Nephron (organoid): Measurements from ENCODE around the gene ZNF695.

Experiments used
- H3K27ac Mint-ChIP-seq, 3 experiments: 2 replicates each; pipeline ENCODE4 v1.8.0; 2020; ENCODE audit warnings: mixed read lengths in 3 of 3, mild to moderate bottlenecking in 2 of 3, moderate library complexity in 1 of 3
- H3K27me3 Mint-ChIP-seq: 2 replicates; pipeline ENCODE4 v1.8.0; 2021; ENCODE audit warnings: low read depth, mild to moderate bottlenecking, moderate library complexity, mixed read lengths
- H3K36me3 Mint-ChIP-seq: 2 replicates; pipeline ENCODE4 v1.8.0; 2020; ENCODE audit warnings: low read depth, mixed read lengths
- H3K4me1 Mint-ChIP-seq: 2 replicates; pipeline ENCODE4 v1.8.0; 2020; ENCODE audit warnings: mixed read lengths
- H3K4me3 Mint-ChIP-seq, 3 experiments: 2 replicates each; pipeline ENCODE4 v1.8.0; 2020; ENCODE audit warnings: mild to moderate bottlenecking in 3 of 3, mixed read lengths in 3 of 3, moderate library complexity in 2 of 3
- H3K9me3 Mint-ChIP-seq: 2 replicates; pipeline ENCODE4 v1.8.0; 2020; ENCODE audit warnings: mixed read lengths
- CTCF ChIP-seq, 3 experiments: fragments of 200-600 bp; sonication (generic); IDR thresholded peaks; one replicate each; pipeline ENCODE4 v1.5.0; 2021; ENCODE audit warnings: antibody characterized with exemption in 3 of 3; ENCODE audit not compliant: unreplicated experiment in 3 of 3

Gene ZNF695

GRCh38 chr1:246951413-246951812 lies 56.4 kb downstream of the ZNF695 start:
- H3K27ac Mint-ChIP-seq = no peak overlapping the region
- H3K4me1 Mint-ChIP-seq = no peaks in the 10 kb centered on the region
- peaks cover 17% of the 10 kb centered on the region for H3K36me3 Mint-ChIP-seq
- no peak for TF ChIP-seq CTCF (IDR thresholded peaks at IDR 0.05; ENCODE audit: unreplicated experiment in 3 of 3)
- H3K27me3 Mint-ChIP-seq = no peaks in the 10 kb centered on the region
- no peak overlapping the region for H3K4me3 Mint-ChIP-seq
- H3K9me3 Mint-ChIP-seq = no peaks in the 10 kb centered on the region

GRCh38 chr1:246949956-246950355 lies 57.9 kb downstream of the ZNF695 start:
- TF ChIP-seq CTCF (IDR thresholded peaks at IDR 0.05; ENCODE audit: unreplicated experiment in 3 of 3) = no peak
- Mint-ChIP-seq H3K4me1 (no peaks in the 10 kb centered on the region), H3K4me3 (no peak overlapping the region), H3K27ac (no peak overlapping the region), H3K27me3 (no peaks in the 10 kb centered on the region), H3K9me3 (no peaks in the 10 kb centered on the region), H3K36me3 (peaks cover 17% of the 10 kb centered on the region)

DNA sequence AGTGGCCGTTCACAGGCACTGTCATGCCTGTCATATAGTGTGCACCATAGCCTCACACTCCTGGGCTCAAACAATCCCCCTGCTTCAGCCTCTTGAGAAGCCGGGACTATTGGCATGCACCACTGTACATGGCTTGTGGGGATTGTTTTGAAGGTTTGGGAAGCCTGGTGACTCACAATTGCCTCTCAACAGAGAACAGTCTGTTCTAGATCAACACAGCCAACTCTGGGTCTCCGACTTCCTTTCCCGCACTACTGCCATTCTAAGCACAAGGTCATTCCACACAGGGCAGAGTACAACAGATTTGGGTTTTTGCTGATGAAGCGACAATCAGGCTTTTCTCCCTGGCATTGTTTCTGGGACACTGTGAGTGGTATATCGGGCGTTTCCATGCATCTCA lies 60.6 kb downstream of the ZNF695 start:
- no peak for TF ChIP-seq CTCF (IDR thresholded peaks at IDR 0.05; ENCODE audit: unreplicated experiment in 3 of 3)
- H3K27me3 Mint-ChIP-seq = no peaks in the 10 kb centered on the region
- no peak overlapping the region for H3K4me3 Mint-ChIP-seq
- no peak overlapping the region for H3K27ac Mint-ChIP-seq
- no peaks in the 10 kb centered on the region for H3K9me3 Mint-ChIP-seq
- peaks cover 17% of the 10 kb centered on the region for H3K36me3 Mint-ChIP-seq
- no peaks in the 10 kb centered on the region for H3K4me1 Mint-ChIP-seq

DNA sequence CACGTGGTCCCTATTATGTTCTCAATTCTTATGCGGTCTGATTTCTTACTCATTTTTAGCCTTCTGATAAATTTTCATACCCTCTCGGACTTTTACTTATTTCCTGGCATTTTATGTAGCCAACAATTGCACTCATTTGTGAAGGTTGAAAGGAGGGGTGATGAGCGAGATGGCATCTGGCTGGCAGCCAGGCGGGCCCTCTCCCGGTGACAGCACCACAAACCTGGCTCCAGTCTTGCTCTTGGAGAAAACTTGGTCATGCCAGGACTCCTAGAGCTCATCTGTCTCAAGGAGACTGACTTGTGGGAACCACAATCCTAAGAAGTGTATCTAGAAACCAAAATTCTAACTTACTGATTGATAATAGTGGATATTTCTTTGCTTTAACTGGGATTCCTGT lies 61.5 kb downstream of the ZNF695 start:
- H3K4me1 Mint-ChIP-seq = no peaks in the 10 kb centered on the region
- H3K27ac Mint-ChIP-seq = no peak overlapping the region
- no peak overlapping the region for H3K4me3 Mint-ChIP-seq
- no peaks in the 10 kb centered on the region for H3K9me3 Mint-ChIP-seq
- no peak for TF ChIP-seq CTCF (IDR thresholded peaks at IDR 0.05; ENCODE audit: unreplicated experiment in 3 of 3)
- H3K36me3 Mint-ChIP-seq = peaks cover 21% of the 10 kb centered on the region
- no peaks in the 10 kb centered on the region for H3K27me3 Mint-ChIP-seq
